Skeletal muscle satellite cell (primary cell): Measurements from ENCODE around the gene PPEF2. TPM values are rescaled to one million over a fixed set of nuclear protein-coding genes. Genes with fewer than 3 reads are reported as not detected.
"Not testable (repeated sequence)": the region's sequence is repeated elsewhere in the genome, so short reads cannot be mapped to it uniquely, and the experiment has no call there.

Experiments
- H3K27me3 ChIP-seq: 2 replicates; pipeline ENCODE4 v1.7.0; 2013; ENCODE audit warnings: low read length; ENCODE audit not compliant: control insufficient read depth, insufficient read depth
- H3K36me3 ChIP-seq: 2 replicates; pipeline ENCODE4 v1.7.0; 2013; ENCODE audit warnings: mild to moderate bottlenecking, control low read depth, low read length; ENCODE audit not compliant: insufficient read depth
- H3K4me1 ChIP-seq: 2 replicates; pipeline ENCODE4 v1.7.0; 2013; ENCODE audit warnings: low read length; ENCODE audit not compliant: control insufficient read depth, insufficient read depth
- H3K4me2 ChIP-seq: 2 replicates; pipeline ENCODE4 v1.7.0; 2013; ENCODE audit warnings: mild to moderate bottlenecking, low read length
- H3K4me3 ChIP-seq: 2 replicates; pipeline ENCODE4 v1.7.0; 2013; ENCODE audit warnings: low read length
- H3K9ac ChIP-seq: 2 replicates; pipeline ENCODE4 v1.7.0; 2013; ENCODE audit warnings: mild to moderate bottlenecking, low read depth, low read length, moderate library complexity
- H3K9me3 ChIP-seq: replicated peaks from 2 replicates; pipeline ENCODE4 v1.7.0; 2013; ENCODE audit warnings: mild to moderate bottlenecking, control low read depth, low read length
- total RNA-seq: library from RNA; depleted of rRNA; stranded (reverse); fragments of >200 nt; gene quantifications from 2 replicates; pipeline ENCODE4 v1.2.3, GENCODE V29; 2012; rRNA removed

Gene PPEF2, protein sequence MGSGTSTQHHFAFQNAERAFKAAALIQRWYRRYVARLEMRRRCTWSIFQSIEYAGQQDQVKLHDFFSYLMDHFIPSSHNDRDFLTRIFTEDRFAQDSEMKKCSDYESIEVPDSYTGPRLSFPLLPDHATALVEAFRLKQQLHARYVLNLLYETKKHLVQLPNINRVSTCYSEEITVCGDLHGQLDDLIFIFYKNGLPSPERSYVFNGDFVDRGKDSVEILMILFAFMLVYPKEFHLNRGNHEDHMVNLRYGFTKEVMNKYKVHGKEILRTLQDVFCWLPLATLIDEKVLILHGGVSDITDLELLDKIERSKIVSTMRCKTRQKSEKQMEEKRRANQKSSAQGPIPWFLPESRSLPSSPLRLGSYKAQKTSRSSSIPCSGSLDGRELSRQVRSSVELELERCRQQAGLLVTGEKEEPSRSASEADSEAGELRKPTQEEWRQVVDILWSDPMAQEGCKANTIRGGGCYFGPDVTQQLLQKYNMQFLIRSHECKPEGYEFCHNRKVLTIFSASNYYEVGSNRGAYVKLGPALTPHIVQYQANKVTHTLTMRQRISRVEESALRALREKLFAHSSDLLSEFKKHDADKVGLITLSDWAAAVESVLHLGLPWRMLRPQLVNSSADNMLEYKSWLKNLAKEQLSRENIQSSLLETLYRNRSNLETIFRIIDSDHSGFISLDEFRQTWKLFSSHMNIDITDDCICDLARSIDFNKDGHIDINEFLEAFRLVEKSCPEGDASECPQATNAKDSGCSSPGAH
- total RNA-seq: not detected in 2 replicates

DNA sequence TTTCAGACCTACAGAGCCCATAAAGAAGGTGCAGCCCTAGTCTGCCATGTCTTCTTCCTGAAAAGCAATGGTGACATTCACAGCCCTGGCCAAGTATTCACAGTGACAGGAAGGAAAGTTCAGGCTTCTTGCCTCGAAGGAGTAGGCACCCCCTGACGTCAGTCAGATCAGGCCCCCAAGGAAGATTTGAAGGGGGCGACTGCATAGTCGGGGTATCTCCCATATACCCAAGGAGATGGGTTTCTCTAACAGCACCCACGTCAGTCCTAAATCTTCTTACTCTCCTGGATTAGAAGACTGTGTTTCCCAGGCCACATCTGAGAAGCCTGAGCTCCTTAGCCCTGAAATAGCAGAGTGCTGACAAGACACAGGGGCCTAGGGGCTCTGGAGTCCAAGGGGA is at the start of gene PPEF2:
TSS of gene PPEF2 (minus strand) at position 101 of the 400 bp plus-strand sequence. CDS start 6,127 bp downstream, outside the sequence.
- H3K27me3 ChIP-seq: peaks cover 11% of the 10 kb centered on the region
- no peaks in the 10 kb centered on the region for H3K36me3 ChIP-seq
- H3K4me1 ChIP-seq: no peaks in the 10 kb centered on the region
- H3K9me3 ChIP-seq: no peaks in the 10 kb centered on the region
- no peak within 1 kb of the TSS for H3K4me2 ChIP-seq
- H3K9ac ChIP-seq: no peak within 1 kb of the TSS
- H3K4me3 ChIP-seq: no peak within 1 kb of the TSS

DNA sequence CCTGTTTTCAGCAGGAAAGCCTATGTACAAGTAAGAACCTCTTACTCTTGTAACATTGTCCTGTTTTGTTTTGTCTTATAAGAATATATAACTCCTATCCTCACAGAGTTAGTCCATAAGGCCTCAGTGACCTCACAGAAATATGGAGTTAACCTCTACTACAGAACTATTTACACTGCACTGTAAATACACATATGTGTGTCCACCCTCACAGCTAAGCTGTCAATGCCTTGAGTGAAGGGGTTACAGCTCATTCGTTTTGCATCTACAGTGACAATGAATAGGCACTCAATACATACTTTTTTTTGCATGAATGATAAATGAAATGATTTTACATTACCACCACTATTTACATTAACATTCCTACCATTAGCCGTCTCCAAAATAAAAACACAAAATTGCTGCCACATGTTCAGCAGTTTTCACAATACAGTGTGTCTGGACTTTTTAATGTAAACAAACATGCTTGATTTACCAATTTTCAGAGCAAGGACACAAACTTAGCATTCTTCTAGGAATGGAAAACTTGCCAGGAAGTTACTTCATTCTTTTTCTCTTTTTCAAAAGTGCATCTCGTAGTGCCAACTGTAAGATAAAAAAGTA is 48.1 kb upstream of the PPEF2 start:
- Histone ChIP-seq H3K9me3 (no peaks in the 10 kb centered on the region), H3K27me3 (no peaks in the 10 kb centered on the region), H3K9ac (no peak overlapping the region), H3K4me2 (no peak overlapping the region), H3K36me3 (peaks cover 60% of the 10 kb centered on the region), H3K4me3 (no peak overlapping the region), H3K4me1 (no peaks in the 10 kb centered on the region)

DNA sequence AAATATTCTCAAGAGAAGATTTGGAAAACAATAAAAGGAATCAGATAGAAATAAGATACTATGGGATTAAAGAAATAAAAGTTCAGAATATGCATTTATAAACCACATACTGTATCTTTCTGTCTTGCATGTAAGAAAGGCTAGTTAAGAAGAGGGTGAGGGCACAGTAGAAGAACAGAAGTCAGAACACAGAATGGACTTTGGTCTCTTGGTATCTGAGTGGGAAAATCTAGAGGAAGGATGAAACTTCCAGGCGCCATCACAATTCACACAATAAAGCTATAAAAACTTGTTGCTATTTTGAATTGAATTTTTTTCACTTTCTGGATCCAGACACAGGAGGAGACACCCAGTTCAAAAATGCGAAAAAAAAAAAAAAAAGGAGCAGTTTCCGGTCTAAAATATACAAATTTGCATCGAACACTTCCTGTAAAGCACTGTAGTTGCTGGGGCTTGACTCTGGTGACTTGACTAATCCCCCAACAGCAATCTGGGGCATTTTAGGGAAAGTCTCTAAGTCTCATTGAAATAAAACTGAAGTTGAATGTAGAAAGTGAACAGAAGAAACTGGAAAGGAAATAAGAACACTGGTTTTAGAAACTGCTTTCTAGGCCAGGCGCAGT is 46.7 kb upstream of the PPEF2 start:
- Histone ChIP-seq H3K4me1 (no peaks in the 10 kb centered on the region), H3K9ac (no peak overlapping the region), H3K4me3 (no peak overlapping the region), H3K9me3 (no peaks in the 10 kb centered on the region), H3K27me3 (no peaks in the 10 kb centered on the region), H3K4me2 (no peak overlapping the region), H3K36me3 (peaks cover 53% of the 10 kb centered on the region)

DNA sequence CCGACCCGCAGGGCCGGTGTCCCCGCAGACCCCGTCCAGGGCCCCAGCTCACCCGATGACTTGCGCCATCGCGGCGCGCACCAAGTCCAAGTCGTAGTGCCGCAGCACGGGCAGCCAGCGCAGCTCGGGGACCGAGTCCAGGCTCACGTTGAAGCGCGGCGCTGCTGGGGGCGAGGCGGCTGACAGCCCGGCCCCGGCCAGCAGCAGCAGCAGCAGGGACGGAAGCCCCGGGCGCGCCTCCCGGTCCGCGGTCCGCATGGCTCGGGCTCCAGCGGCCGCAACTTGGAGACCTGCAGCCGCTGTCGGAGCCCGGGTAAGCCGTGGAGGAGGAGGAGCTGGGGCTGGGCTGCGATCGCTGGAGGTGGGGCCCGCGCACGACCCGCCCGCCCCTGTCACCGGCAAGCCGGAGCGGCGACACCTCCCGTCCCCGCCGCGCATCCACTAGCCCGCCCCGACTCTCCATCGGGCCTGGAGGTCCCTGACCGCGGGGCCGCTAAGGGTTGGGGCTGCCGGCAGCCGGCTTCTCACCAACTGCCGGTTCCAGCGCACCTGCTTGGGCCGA is 38.5 kb upstream of the PPEF2 start, which contains the start of gene NAAA:
TSS of gene NAAA (minus strand) at position 322 of the 562 bp plus-strand sequence. CDS start at position 258, 64 bp downstream.
- Histone ChIP-seq H3K27me3 (no peaks in the 10 kb centered on the region), H3K4me2 (peak within 1 kb of the TSS; percentile 100), H3K4me3 (peak within 1 kb of the TSS; percentile 86), H3K9ac (peak within 1 kb of the TSS; percentile 80), H3K36me3 (peaks cover 6% of the 10 kb centered on the region), H3K9me3 (no peaks in the 10 kb centered on the region), H3K4me1 (no peaks in the 10 kb centered on the region)

DNA sequence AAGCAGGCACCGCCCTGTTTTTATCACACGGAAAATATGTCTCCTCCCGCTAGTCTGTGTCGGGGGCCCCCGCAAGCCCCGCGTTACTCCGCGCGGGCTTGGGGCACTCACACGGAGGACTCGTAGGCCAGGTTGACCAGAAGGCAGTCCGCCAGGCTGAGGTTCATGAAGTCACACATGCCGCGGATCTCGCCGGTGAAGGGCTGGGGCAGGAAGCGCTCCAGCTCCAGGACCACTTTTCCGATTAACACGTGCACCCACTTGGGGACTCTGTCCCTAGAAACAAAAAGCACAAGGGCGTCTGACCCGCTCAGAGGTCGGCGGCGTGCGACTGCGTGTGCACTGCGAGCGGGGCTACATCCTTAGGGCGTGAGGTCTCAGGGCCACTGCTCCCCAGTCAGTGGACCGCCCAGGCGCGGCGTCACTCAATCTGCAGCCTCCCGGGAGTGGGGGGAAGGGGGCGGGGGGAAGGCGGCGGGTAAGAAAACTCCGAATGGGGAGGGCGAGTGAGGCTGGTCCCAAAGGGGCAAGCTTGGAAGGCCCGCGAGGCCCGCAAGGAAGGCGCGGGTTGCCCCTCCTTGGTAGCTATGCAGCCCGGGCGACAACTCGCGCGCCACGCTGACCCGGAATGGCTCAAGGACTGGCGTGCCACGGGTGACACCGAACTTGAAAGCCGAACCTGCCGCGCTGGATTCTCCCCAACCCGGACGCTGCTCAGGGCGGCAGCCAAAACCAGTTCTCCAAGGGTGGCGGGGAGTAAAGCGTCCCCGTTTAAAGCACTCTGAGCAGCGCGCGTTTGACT is 37.8 kb upstream of the PPEF2 start:
- peak overlapping the region; percentile 86 for H3K4me3 ChIP-seq
- H3K36me3 ChIP-seq: peaks cover 6% of the 10 kb centered on the region
- H3K4me2 ChIP-seq: peak overlapping the region; percentile 100
- no peaks in the 10 kb centered on the region for H3K4me1 ChIP-seq
- H3K9me3 ChIP-seq: no peaks in the 10 kb centered on the region
- H3K9ac ChIP-seq: peak overlapping the region; percentile 80
- H3K27me3 ChIP-seq: no peaks in the 10 kb centered on the region

DNA sequence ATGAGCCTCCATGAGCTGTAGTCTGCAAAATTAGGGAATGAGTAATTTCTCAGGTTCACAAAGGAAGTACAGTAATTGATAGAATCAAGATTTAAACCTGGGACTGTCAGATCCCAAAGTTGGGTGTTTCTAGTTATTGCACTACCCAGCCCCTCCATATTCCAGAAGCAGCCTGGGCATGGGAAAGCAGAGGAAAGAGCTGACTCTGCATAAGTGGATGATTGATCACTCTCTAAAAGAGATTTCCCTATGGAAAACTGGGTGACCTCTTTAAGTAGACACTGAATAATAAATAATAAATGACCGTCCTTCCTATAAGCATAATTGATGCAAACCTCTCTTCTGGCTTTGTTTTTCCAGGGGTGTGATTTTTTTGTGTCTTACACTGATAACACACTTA is 33.4 kb upstream of the PPEF2 start:
- Histone ChIP-seq H3K4me1 (no peaks in the 10 kb centered on the region), H3K27me3 (no peaks in the 10 kb centered on the region), H3K36me3 (no peaks in the 10 kb centered on the region), H3K9me3 (no peaks in the 10 kb centered on the region), H3K4me3 (no peak overlapping the region), H3K9ac (no peak overlapping the region), H3K4me2 (no peak overlapping the region)

DNA sequence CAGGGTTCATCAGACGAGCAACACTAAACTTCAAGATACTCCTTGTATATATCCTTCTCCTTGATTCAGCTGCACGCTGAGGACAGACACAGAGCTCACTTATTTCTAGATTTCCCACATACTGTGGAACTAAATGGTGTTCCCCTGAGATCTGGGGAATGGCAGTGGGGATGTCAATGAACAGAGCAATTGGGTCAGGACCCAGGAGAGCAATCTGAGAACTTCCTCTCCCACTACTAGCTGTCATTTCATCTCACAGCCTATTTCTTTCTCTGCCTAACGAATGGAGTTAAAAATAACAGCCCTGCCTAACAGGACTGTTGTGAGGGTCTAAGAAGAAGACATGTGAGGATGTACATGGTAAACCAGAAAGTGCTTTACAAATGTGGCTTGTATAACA is 27.9 kb upstream of the PPEF2 start:
- Histone ChIP-seq H3K9ac (no peak overlapping the region), H3K4me1 (no peaks in the 10 kb centered on the region), H3K36me3 (peaks cover 8% of the 10 kb centered on the region), H3K4me2 (no peak overlapping the region), H3K27me3 (no peaks in the 10 kb centered on the region), H3K9me3 (no peaks in the 10 kb centered on the region), H3K4me3 (no peak overlapping the region)

DNA sequence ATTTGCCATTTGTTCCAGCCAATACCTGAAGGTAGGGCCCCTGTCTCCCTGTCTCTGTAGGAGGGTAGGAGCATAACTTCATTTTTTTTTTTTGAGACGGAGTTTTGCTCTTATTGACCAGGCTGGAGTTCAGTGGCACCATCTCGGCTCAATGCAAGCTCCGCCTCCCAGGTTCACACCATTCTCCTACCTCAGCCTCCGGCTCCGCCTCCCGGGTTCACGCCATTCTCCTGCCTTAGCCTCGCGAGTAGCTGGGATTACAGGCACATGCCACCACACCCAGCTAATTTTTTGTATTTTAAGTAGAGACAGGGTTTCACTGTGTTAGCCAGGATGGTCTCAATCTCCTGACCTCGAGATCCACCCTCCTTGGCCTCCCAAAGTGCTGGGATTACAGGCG is 22.7 kb upstream of the PPEF2 start:
- not testable (repeated sequence) for H3K4me1 ChIP-seq, H3K9ac ChIP-seq, H3K27me3 ChIP-seq, H3K4me3 ChIP-seq, H3K4me2 ChIP-seq, H3K9me3 ChIP-seq
- peaks cover 28% of the 10 kb centered on the region for H3K36me3 ChIP-seq

DNA sequence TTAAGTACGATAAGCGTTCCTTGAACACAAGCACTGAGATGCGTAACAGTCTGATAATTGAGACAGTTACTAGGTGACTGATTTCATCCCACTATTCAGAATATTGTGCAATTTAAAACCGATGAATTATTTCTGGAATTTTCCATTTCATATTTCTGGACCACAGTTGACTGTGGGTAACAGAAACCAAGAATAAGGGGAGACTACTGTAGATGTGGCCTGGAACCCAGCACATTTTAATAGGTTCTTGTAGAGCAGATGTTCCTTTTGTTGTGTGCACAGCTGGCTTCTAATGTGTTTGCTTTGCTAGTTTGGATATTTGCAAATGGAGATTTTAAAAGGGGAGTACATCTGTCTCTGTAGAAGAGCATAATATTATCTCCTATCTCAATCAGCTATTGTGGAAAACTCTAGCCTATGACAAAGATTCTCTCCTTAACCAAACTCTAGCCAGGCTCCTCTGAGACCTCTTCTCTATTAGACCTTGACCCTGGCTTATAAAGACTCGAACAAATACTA is 22.1 kb upstream of the PPEF2 start:
- Histone ChIP-seq H3K9ac (no peak overlapping the region), H3K36me3 (peaks cover 30% of the 10 kb centered on the region), H3K4me1 (no peaks in the 10 kb centered on the region), H3K4me3 (no peak overlapping the region), H3K27me3 (no peaks in the 10 kb centered on the region), H3K4me2 (no peak overlapping the region), H3K9me3 (no peaks in the 10 kb centered on the region)

DNA sequence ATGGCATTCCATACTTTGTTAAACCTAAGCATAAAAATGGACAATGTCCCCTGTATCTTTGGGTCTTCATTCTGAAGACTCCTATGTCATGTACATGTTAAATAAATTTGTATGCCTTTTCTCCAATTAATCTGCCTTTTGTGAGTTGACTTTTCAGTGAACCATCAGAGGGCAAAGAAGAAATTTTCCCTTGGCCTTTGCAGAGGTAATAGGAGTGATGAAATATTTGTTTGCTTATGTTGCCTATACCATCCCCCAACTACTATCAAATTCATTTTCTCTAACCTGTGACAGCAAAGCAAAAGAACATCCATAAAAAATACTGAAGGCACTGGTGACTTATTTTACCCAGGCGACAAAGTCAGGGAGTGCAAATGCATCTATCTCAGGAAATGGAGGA is 20.3 kb upstream of the PPEF2 start:
- H3K36me3 ChIP-seq: peaks cover 30% of the 10 kb centered on the region
- no peaks in the 10 kb centered on the region for H3K4me1 ChIP-seq
- H3K4me3 ChIP-seq: no peak overlapping the region
- H3K9me3 ChIP-seq: no peaks in the 10 kb centered on the region
- no peak overlapping the region for H3K4me2 ChIP-seq
- no peak overlapping the region for H3K9ac ChIP-seq
- H3K27me3 ChIP-seq: no peaks in the 10 kb centered on the region
